Femur (tissue), 1 donor: ENCODE measurements around the gene SNX27.
"Not testable (repeated sequence)": the region's sequence is repeated elsewhere in the genome, so short reads cannot be mapped to it uniquely, and the experiment has no call there.

Source experiments
- DNase-seq: peaks from one replicate; pipeline ENCODE4 v3.0.0-alpha.2; 2017

Gene SNX27

DNA sequence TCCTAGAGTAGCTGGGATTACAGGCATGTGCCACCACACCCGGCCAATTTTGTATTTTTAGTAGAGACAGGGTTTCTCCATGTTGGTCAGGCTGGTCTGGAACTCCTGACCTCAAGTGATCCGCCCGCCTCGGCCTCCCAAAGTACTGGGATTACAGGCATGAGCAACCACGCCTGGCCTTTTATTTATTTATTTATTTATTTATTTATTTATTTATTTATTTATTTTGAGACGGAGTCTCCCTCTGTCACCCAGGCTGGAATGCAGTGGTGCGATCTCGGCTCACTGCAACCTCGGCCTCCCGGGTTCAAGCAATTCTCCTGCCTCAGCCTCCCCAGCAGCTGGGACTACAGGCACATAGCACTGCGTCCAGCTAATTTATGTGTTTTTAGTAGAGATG is 31.2 kb downstream of the SNX27 start:
- DNase-seq = not testable (repeated sequence)

GRCh38 chr1:151644001-151644400 is 32.2 kb downstream of the SNX27 start:
- DNase-seq = no peak

DNA sequence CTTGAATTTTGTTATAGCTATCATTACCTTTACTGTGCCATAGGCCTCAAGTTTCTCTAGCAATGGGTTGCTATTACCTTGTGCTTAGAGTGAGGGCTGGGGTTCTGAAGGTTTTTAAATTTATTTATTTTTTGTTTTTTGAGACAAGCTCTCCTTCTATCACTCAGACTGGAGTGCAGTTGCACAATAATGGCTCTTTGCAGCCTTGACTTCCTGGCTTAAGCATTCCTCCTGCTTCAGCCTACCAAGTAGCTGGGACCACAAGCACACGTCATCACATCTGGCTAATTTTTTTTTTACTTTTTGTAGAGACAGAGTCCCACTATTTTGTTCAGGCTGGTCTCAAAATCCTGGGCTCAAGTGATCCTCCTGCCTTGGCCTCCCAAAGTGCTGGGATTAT is 41.5 kb downstream of the SNX27 start:
- DNase-seq = no peak

DNA sequence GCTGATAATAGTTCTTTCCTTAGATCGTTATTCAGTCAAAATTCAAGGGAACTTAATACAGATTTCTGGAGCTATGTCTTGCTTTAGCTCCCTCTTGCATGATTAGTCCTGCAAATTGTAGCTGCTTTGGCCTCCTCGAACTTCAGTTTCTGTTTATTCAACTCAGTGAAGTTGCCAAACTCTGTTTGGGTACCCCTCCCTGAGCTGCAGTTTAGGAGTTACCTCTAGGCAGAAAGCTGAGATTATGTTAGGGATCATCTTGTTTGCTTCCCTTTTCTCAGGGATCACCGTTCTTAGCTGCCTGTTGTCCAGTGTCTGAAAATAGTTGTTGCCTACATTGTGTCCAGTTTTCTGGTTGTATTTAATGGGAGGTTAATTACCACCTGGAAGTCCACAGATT is 43.5 kb downstream of the SNX27 start:
- DNase-seq = no peak

GRCh38 chr1:151661751-151662150 is 49.9 kb downstream of the SNX27 start:
- no peak for DNase-seq

GRCh38 chr1:151668090-151668489 is 56.2 kb downstream of the SNX27 start:
- DNase-seq = no peak

DNA sequence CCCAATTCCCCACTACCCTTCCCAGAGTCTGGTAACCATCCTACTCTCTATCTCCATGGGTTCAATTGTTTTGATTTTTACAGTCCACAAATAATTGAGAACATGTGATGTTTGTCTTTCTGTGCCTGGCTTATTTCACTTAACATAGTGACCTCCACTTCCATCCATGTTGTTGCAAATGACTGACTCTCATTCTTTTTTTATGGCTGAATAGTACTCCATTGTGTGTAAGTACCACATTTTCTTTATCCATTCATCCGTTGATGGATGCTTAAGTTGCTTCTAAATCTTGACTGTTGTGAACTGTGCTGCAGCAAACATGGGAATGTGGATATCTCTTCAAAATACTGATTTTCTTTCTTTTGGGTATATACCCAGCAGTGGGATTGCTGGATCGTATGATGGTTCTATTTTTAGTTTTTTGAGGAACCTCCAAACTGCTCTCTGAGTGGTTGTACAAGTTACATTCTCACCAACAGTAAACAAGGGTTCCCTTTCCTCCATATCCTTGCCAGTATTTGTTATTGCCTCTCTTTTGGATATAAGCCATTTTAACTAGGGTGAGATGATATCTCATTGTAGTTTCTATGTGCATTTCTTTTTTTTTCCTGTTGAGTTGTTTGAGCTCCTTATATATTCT is 58.3 kb downstream of the SNX27 start:
- DNase-seq = not testable (repeated sequence)

DNA sequence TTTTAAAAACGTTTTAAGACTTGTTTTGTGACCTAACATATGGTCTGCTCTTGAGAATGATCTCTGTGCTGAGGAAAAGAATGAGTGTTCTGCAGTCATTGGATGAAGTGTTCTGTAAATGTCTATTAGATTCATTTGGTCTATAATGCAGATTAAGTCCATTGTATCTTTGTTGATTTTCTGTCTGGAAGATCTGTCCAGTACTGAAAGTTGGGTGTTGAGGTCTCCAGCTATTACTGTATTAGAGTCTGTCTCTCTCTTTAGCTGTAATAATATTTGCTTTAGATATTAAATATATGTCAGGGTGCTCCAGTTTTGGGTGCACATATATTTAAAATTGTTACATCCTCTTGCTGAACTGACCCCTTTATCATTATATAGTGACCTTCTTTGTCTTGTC is 61.6 kb downstream of the SNX27 start:
- DNase-seq = no peak

DNA sequence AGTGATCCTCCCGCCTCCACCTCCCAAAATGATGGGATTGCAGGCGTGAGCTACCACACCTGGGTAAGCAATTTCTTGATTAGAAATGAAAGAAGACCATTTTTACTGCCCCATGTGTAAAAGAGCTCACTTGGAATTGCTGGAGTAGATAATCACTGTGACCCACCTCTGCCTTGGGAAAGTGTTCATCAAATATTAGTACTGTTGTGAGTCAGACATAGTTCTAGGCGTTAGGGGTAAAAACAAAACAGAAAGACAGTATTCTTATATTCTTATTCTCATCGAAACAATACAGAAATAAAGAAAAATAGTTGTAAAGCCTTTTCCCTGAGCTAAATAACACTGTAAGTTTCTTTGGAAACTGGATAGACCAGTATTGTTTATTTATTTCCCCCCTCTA is 68.5 kb downstream of the SNX27 start:
- no peak for DNase-seq

DNA sequence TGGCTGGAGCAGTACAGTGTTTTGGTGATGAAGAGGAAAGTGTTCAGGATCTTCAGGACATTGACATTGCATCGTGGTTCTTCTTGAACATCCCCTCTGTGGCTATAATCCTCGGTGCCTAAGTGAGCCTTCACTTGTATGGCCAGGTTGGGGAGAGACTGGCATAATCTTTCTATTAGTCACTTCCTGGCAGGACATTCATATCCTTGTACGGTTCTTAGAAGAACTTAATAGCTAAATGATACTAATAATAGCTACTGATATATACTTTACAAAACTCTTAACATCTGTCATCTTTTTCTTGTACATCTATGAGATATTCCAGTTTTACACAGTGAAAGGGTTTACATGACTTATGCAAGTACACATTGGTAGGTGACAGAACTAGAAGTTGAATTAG is 69.0 kb downstream of the SNX27 start:
- no peak for DNase-seq

DNA sequence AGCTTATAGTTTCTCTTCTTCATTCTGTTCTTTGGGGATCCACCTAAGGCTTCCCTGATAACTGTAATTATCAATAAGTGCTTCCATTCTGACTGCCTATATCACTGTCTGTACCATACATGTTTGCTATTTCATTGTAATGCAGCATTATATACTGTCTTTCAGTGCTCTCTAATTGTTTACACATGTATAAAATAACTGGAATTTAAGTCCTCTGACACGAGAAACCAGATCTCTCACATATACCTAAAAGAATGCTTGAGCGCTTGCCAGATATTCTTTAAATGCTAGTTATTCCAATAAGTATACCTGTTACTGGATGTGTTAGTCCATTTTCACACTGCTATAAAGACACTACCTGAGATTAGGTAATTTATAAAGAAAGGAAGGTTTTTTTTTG is 70.1 kb downstream of the SNX27 start:
- DNase-seq = no peak

DNA sequence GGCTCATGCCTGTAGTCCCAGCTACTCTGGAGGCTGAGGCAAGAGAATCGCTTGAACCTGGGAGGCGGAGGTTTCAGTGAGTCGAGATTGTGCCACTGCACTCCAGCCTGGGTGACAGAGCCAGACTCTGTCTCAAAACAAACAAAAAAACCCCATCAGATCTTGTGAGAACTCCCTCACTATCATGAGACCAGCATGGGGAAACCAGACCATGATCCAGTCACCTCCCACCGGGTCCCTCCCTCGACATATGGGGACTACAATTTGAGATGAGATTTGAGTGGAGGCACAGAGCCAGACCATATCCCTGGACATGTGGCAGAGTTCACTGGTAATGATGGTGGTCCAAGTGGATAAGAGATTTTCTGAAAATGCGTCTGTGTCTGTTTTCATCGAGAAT is 71.1 kb downstream of the SNX27 start:
- DNase-seq = not testable (repeated sequence)

DNA sequence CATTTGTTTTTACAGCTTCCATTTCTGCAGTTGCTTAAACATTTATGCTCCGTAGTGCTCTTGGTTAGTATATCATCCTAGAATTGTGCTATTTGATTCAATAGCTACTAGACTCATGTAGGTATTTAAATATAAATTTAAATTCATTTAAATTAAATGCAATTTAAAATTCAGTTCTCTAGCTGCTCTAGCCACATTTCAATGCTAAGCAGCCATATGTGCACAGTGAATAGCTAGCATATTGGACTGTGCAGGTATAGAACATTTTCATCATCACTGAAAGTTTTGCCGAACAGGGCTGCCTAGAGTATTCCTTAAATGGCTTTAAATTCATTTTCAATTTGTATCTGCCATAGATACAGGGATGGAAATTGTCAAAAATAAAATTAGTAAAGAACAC is 72.3 kb downstream of the SNX27 start:
- no peak for DNase-seq

DNA sequence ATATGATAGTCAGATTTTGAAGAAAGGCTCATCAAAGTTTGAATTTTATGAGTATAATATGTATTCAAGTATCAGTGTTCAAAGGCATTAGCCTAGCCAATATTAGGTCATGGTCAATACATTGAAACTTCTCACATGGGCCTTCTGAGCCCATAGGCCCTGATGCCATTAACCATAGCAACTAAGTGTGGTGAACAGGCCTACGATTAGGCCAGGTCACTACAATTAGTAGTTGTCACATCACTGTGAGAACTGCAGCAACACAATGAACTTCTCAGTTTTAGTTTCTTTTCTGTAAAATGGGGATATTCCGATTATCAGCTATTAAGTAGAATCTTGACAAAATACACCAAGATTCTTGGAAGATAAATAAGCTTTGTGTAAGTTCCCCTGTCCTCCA is 74.7 kb downstream of the SNX27 start:
- DNase-seq = no peak

DNA sequence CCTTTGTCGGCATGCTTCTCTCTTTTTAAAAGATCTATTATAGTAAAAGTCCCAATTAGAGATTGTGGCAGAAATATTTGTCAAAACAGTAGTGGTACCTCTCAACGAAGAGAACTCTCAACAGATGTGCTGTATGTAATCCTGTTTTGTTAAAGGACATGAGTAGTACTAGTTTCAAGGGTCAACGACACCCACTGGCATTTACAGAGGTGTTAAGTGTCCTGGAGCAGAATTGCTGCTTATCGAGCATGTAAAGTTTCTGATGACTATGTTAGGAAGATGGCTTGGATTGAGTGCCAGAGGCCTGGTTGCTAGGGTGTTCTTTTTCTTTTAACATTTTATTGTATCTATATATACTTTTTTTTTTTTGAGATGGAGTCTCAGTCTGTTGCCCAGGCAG is 77.6 kb downstream of the SNX27 start:
- no peak for DNase-seq

GRCh38 chr1:151692226-151692625 is 80.4 kb downstream of the SNX27 start:
- no peak for DNase-seq

GRCh38 chr1:151693057-151693651 is 81.3 kb downstream of the SNX27 start:
- DNase-seq = no peak

GRCh38 chr1:151701515-151701914 is 89.7 kb downstream of the SNX27 start:
- no peak for DNase-seq

DNA sequence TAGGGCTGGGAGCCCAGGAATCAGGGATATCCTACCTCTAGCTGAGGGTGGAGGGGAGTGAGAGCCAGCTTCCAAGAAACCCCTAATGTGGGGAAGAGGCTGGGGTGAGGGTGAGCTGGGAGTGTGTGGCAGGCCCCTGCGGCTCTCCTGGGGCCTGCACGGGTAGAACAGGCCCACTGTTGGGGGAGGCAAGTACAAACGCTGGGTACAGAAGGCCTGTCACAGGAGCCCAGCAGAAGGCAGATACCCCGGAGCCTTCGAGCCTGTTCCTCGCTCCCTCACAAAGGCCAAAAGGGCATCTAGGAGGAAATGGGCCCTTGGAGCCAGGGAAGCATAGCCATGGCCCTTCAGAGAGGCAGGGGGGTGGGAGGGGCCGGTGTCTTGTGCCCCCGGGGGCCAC is 91.1 kb downstream of the SNX27 start:
- DNase-seq = no peak

DNA sequence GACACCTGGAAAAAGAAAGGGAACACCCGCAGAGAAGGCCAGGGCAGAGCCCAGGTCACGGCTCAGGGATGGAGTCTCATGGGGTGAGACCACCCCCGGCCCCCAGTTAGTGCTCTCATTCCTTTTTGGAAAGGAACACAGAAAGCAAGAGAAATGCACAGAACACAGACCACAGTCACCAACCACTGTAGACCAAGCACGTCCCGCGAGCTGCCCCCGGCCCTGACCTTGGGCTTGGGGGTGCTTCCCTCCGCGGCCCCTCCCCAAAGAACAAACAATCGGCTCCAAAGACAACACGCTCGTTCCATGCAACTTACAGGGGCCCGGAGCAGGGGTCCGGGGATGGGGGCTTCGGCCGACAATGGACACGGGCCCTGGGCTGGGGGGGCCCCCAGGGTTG is 92.0 kb downstream of the SNX27 start:
- DNase-seq = no peak

DNA sequence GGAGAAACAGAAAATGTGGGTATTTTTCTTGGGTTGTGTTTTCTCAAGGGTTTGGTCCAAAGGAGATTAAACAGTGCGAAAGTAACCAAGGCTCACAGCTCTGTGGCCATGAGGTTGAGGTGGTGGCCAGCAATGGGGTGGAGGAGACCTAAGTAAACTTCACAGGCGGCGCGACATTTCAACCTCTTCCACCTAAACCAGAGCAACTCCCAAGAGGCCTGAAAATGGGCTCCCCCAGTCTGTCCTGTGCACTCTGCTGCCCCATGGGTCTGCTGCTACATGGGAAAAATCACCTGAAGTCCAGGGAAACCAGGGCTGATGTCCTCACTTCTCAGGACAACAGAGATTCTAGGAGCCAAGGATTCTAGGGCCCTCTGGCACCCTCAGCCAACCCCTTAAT is 92.4 kb downstream of the SNX27 start:
- no peak for DNase-seq

DNA sequence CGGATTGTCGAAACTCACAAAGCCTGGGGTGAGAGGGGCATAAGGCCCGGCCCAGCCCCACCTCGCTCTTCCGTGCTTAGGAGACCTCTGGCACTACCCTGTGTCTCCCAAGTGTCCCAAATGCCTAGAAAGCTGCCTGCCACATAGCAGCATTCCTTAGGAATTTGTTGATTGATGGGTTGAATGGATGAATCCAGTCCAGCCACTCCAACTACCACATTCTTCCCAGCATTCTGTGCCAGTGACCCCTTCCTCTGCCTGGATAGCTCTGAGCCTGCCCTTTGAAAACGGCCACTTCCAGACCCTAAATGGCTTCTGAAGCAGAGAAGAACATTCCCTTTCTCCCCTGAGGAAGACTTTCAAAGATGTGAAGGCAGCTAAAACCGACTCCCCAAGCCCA is 93.3 kb downstream of the SNX27 start:
- DNase-seq = no peak

- DNase-seq = no peak
Measured at GRCh38 chr1:151705753-151706463, 94.1 kb downstream of the SNX27 start.
